Hepatocyte (in vitro differentiated cells): Measurements from ENCODE around the gene PBLD. TPM values are rescaled to one million over a fixed set of nuclear protein-coding genes. Genes with fewer than 3 reads are reported as not detected.
"Not testable (repeated sequence)": the region's sequence is repeated elsewhere in the genome, so short reads cannot be mapped to it uniquely, and the experiment has no call there.

Experiments used
- DNase-seq: peaks from one replicate; pipeline ENCODE4 v3.0.0-alpha.2; 2016; ENCODE audit warnings: low spot score
- H2AFZ ChIP-seq: fragments of 200-600 bp; sonication (generic); 2 replicates; pipeline ENCODE4 v1.6.0; 2016; ENCODE audit warnings: antibody characterized with exemption, mild to moderate bottlenecking
- H3K27ac ChIP-seq: fragments of 200-600 bp; sonication (generic); 2 replicates; pipeline ENCODE4 v1.5.1; 2016; ENCODE audit warnings: mild to moderate bottlenecking
- H3K27me3 ChIP-seq: fragments of 200-600 bp; sonication (generic); 2 replicates; pipeline ENCODE4 v1.6.1; 2016
- H3K36me3 ChIP-seq: fragments of 200-600 bp; sonication (generic); replicated peaks from 2 replicates; pipeline ENCODE4 v1.5.1; 2016; ENCODE audit warnings: low read depth; ENCODE audit not compliant: insufficient read depth
- H3K4me1 ChIP-seq: fragments of 200-600 bp; sonication (generic); 2 replicates; pipeline ENCODE4 v1.5.1; 2016; ENCODE audit warnings: mild to moderate bottlenecking, moderate library complexity; ENCODE audit not compliant: insufficient read depth
- H3K4me2 ChIP-seq: fragments of 200-600 bp; sonication (generic); 2 replicates; pipeline ENCODE4 v1.6.0; 2016
- H3K4me3 ChIP-seq: fragments of 200-600 bp; sonication (generic); 2 replicates; pipeline ENCODE4 v1.5.1; 2016; ENCODE audit warnings: mild to moderate bottlenecking
- H3K79me2 ChIP-seq: fragments of 200-600 bp; sonication (generic); 2 replicates; pipeline ENCODE4 v1.6.0; 2017; ENCODE audit warnings: mild to moderate bottlenecking
- H3K9me2 ChIP-seq: fragments of 200-600 bp; sonication (generic); replicated peaks from 2 replicates; pipeline ENCODE4 v1.6.0; 2017; ENCODE audit warnings: mild to moderate bottlenecking; ENCODE audit not compliant: insufficient read depth
- H3K9me3 ChIP-seq: fragments of 200-600 bp; sonication (generic); 2 replicates; pipeline ENCODE4 v1.5.1; 2016; ENCODE audit warnings: low read depth, mild to moderate bottlenecking
- H4K20me1 ChIP-seq: fragments of 200-600 bp; sonication (generic); 2 replicates; pipeline ENCODE4 v1.6.0; 2016; ENCODE audit warnings: mild to moderate bottlenecking; ENCODE audit not compliant: insufficient read depth, poor library complexity, severe bottlenecking
- CTCF ChIP-seq: fragments of 200-600 bp; sonication (generic); IDR thresholded peaks from 2 replicates; pipeline ENCODE4 v1.5.1; 2016; ENCODE audit warnings: antibody characterized with exemption, mild to moderate bottlenecking; ENCODE audit not compliant: poor library complexity
- EZH2 ChIP-seq: fragments of 200-600 bp; sonication (generic); IDR thresholded peaks from 2 replicates; pipeline ENCODE4 v1.6.1; 2016; ENCODE audit warnings: antibody characterized with exemption, mild to moderate bottlenecking, borderline replicate concordance
- EZH2phosphoT487 ChIP-seq: fragments of 200-600 bp; sonication (generic); IDR thresholded peaks from one replicate; pipeline ENCODE4 v1.6.1; 2018; ENCODE audit warnings: antibody characterized with exemption, mild to moderate bottlenecking, low read depth, moderate library complexity; ENCODE audit not compliant: unreplicated experiment, severe bottlenecking
- WGBS: methylation state at CpG from one replicate; pipeline ENCODE4 v1.1.6; 2016; ENCODE audit warnings: low lambda C conversion rate; ENCODE audit errors: missing lambda C conversion rate; 5-methylcytosine and 5-hydroxymethylcytosine counted together
- polyA plus RNA-seq: library from polyadenylated mRNA; unstranded; fragments of >200 nt; fragmentation: Nextera tagmentation; extraction: Ambion mirVana; gene quantifications from 2 replicates; pipeline ENCODE4 v1.2.1, GENCODE V29; 2016
- total RNA-seq: library from RNA; depleted of rRNA; stranded (reverse); fragments of >200 nt; gene quantifications from 2 replicates; pipeline ENCODE4 v1.2.3, GENCODE V29; 2014

The PBLD gene
- total and polyA plus RNA-seq, 2 experiments from 2014 or later: 26.1 to 42.2 TPM

DNA sequence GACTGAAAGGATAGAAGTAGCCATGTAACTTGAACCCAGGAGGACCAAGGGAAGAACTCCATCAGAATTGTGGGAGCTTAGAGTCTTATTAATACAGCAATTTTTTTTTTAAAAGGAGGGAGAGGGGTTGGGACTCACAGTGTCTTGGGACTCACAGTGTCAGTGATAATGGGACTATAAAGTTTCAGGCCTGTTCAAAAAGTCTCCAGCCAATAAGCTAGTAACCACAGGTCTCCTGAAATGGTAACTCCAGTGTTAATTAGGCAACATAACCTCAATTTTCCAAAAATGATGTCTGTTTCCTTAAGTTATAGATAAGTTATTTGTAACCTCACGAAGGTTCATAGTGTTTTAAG lies 3.2 kb downstream of the PBLD start:
- no peak for DNase-seq
- Histone ChIP-seq H3K79me2 (peaks cover 28% of the 10 kb centered on the region), H3K9me3 (no peaks in the 10 kb centered on the region), H3K27me3 (no peaks in the 10 kb centered on the region), H3K4me2 (no peak overlapping the region), H3K27ac (peak overlapping the region; percentile 75), H3K36me3 (no peaks in the 10 kb centered on the region), H4K20me1 (peaks cover 16% of the 10 kb centered on the region), H3K4me1 (peaks cover 15% of the 10 kb centered on the region), H3K9me2 (no peaks in the 10 kb centered on the region), H2AFZ (no peak overlapping the region), H3K4me3 (no peak overlapping the region)
- 100% methylated on average over 1 of the region's 1 CpG for WGBS
- no peak for TF ChIP-seq EZH2phosphoT487
- TF ChIP-seq EZH2: no peak
- TF ChIP-seq CTCF: no peak

DNA sequence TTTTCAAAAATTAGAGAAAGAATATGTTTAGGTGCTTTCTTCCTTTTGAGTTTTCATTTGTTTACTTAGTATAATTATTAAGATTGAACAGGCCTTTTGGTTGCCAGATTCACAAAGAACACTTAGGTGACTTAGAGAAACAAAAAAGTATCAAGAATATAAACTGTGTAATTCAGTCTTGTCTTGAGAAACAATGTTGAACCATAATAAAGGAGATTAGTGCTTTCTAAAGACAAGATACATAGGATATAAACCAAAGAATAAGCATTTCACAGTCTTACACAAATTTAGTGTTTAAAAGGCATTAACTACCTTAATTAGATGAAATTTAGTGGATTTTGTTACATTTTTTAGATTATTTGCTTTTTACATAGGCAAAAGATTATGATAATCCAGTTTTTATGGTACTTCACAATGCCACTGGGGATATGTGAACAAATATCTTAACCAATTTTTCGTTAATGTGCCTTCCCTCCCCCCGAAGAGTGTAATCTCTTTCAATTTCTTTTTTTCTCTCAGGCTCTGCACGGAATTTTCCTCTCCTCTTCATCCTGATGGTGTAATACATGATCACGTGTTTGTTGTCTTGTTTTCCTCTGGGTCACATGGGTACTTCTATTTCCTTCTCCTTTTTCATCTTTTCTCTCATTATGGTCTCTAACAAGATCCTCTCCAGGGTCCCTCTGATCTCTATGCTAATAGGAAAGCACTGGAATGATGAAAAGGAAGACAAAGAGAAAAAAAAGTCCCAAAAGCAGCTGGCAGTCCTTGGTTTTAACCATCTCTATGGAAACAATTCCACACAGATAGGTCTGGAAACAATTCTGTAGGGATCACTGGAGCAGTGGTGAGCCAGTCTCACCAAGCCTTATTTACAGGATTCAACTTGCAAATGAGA lies 4.6 kb downstream of the PBLD start:
- Histone ChIP-seq H2AFZ (peak overlapping the region; percentile 57), H3K79me2 (peaks cover 14% of the 10 kb centered on the region), H3K9me3 (no peaks in the 10 kb centered on the region), H3K36me3 (no peaks in the 10 kb centered on the region), H3K4me1 (peaks cover 15% of the 10 kb centered on the region), H4K20me1 (peaks cover 3% of the 10 kb centered on the region), H3K27ac (peak overlapping the region; percentile 75), H3K4me3 (no peak overlapping the region), H3K4me2 (peak overlapping the region; percentile 63), H3K27me3 (no peaks in the 10 kb centered on the region), H3K9me2 (no peaks in the 10 kb centered on the region)
- WGBS: 28% methylated on average over 4 of the region's 4 CpGs
- TF ChIP-seq EZH2phosphoT487 (no peak), CTCF (no peak), EZH2 (no peak)
- DNase-seq: peak; percentile 63

DNA sequence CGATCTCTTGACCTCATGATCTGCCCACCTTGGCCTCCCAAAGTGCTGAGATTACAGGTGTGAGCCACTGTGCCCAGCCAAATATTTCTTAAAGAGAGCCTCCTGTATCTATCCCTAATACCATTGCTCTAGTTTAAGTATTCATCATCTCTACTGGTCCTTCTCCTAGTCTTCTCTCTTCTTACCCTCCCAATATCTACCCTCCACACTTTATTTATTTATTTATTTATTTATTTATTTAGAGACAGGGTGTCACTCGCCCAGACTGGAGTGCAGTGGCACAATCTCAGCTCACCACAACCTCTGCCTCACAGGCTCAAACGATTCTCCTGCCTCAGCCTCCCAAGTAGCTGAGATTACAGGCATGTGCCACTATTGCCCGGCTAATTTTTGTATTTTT lies 8.3 kb downstream of the PBLD start:
- WGBS: 100% methylated on average over 4 of the region's 4 CpGs
- H3K9me3 ChIP-seq: not testable (repeated sequence)

DNA sequence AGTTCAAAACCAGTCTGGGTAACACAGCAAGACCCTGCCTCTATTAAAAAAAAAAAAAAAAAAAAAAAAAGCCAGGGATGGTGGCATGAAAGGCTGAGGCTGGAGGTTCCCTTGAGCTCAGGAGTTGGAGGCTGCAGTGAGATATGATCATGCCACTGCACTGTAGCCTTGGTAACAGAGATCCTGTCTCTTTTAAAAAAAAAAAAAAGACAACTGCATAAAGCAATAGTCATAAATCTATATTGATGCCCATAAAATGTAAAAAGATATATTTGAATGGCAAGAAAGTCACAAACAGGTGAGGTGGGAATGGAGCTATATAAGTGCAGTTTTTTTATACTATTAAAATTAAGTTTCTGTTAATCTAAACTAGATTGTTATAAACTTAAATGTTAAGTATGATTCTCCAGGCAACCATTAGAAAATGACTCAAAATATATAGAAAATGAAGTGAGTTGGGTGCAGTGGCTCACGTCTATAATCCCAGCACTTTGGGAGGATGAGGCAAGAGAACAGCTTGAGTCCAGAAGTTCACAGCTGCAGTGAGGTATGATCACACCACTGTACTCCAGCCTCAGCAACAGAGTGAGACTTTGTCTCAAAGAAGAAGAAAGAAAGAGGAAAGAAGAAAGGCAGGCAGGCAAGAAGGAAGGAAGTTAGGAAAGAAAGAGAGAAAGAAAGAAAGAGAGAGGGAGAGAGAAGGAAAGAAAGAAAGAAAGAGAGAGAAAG lies 14.2 kb downstream of the PBLD start:
- WGBS: 48% methylated on average over 1 of the region's 1 CpG
- Histone ChIP-seq H3K9me2 (no peaks in the 10 kb centered on the region), H2AFZ (no peak overlapping the region), H3K4me1 (peaks cover 6% of the 10 kb centered on the region), H3K27ac (peak overlapping the region; percentile 84), H3K4me3 (no peak overlapping the region), H3K27me3 (no peaks in the 10 kb centered on the region), H3K9me3 (peaks cover 13% of the 10 kb centered on the region), H3K36me3 (no peaks in the 10 kb centered on the region), H3K79me2 (peaks cover 10% of the 10 kb centered on the region), H4K20me1 (no peaks in the 10 kb centered on the region), H3K4me2 (peak overlapping the region; percentile 16)
- TF ChIP-seq CTCF (no peak), EZH2phosphoT487 (no peak), EZH2 (no peak)
- peak; percentile 41 for DNase-seq

More for the DNA sequence above, 8.3 kb downstream of the PBLD start:
- H3K27ac ChIP-seq, H3K36me3 ChIP-seq, H3K9me2 ChIP-seq, H3K4me3 ChIP-seq, DNase-seq, H4K20me1 ChIP-seq, H3K27me3 ChIP-seq, H3K79me2 ChIP-seq, H2AFZ ChIP-seq, H3K4me2 ChIP-seq: not testable (repeated sequence)
- H3K4me1 ChIP-seq: peaks cover 17% of the 10 kb centered on the region
